ENCODE data around the gene PTPRJ.

Gene PTPRJ

DNA sequence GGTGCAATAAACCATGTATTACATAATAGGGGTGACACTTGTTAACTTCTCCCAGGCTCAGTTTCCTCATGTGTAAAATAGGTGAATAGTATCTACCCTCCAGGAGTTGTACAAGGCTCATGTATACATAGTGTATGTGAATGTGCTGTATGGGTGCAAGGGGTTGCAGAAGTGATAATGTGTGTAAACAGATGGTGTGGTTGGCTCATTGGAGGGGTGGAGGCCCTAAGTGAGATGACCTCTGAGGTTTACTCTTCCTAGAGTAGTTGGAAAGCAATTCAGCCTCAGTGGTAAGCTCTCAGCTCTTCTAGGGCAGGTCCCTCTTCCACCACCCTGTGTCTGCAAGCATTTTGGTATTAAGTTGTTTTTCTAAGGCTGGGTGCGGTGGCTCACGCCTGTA lies 102.4 kb downstream of the PTPRJ start:
- TF ChIP-seq ZNF274 (IDR thresholded peaks at IDR 0.05; ENCODE audit: low read depth, low read length): no peak
- H3K4me3 ChIP-seq (ENCODE audit: low read length): no peak overlapping the region

DNA sequence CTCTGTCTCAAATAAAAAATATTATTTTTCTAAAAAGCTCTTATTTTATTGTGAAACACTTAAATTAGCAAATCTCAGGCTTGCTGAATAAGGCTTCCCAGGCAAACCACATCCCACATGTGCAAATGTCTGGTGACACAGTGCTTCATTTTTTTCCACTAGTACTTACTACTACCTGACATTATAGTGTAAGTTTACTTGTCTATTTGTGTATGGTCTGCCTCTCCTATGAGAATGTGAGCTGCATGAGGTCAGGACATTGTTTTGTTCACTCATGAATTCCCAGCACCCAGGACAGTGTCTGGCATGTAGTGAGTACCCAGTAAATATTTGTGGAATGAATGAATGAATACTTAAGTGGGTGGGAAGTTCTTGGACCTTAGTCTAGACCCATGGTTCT lies 103.1 kb downstream of the PTPRJ start:
- no peak for TF ChIP-seq ZNF274 (IDR thresholded peaks at IDR 0.05; ENCODE audit: low read depth, low read length)
- H3K4me3 ChIP-seq (ENCODE audit: low read length): no peak overlapping the region

DNA sequence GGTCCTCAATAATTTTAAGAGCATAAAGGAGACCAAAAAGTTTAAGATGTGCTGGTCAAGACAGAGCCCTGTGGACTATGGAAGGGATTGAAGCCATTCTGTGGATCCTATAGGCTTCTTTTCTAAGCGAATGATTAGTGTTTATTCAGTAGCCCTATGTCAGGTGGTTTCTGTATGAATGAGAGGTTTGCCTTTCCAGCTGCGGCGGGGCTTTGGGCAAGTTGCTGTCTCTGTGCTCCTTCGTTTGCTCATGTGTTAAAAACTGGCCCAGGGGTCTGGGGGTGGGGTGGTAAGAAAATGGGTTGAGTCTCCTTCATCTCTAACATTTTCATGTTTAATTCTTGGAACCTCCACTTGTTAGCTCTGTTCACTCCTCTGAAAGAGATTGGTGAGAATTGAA lies 105.3 kb downstream of the PTPRJ start:
- no peak for TF ChIP-seq ZNF274 (IDR thresholded peaks at IDR 0.05; ENCODE audit: low read depth, low read length)
- H3K4me3 ChIP-seq (ENCODE audit: low read length): no peak overlapping the region

DNA sequence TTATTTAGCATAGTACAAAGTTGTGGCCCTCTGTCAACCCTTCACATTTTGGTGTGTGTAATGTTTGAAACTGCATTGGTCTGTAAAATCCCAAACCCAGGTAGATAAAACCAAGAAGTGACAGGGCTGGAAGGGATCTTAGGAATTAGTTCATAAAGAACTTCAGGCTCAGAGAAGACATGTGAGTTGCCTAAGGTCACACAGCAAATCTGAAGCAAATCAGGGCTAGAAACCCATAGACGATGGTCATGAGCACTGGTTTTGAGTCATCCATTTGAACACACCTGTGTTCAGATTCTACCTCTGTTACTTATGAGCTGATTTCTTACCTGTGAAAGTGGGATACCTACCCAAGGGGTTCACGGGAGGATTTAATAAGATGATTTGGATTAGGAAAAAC lies 107.1 kb downstream of the PTPRJ start:
- no peak for TF ChIP-seq ZNF274 (IDR thresholded peaks at IDR 0.05; ENCODE audit: low read depth, low read length)
- H3K4me3 ChIP-seq (ENCODE audit: low read length): no peak overlapping the region

DNA sequence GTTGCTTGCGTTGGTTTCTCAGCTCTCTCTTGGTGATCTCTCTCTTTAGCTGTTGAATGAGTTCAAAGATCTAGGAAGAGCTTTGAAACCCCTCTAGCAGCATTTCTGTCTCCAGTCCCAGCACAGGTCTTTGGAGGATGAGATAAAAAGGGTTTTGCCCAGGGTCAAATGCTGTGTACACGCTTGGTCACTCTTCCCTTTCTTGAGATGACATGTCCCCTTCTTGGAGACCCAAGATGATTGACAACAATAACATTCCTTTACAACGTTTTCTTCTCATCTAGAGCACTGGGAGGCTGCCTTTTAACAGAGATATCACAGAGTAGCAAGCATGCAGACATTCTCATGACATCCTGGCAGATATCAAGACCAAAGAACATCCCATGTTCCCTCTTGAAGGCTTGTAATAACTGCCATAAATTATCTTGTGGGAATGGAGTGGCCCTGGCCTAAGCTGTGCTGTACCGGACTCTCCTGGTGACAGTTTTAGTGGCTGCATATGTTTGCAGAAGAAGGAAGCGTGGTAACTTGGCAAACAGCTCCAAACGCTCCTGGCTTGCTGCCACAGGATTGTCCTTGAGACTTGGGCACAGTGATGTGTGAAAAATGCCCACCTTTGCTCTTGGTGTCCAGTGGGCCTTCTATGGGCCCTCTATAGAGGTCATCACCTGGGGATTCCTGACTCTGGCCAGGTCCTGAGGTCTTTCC lies 107.8 kb downstream of the PTPRJ start:
- no peak overlapping the region for H3K4me3 ChIP-seq (ENCODE audit: low read length)
- no peak for TF ChIP-seq ZNF274 (IDR thresholded peaks at IDR 0.05; ENCODE audit: low read depth, low read length)

DNA sequence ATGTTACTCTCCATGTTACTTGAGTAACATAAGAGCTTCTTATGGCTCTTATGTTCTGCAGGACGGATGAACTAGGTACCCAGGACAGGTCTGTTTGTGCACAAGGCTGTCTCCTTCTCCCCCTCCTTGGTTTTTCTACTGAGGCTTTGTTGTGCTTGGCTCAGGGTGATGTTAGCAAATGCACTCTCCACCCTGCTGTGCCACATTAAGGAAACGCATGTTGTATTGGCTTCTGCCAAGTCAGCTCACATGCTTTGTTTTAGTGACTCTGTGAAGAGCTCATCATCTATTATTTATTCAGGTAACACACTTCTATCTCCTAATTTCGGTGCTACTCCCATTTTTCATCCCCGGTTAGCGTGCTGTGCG lies 108.3 kb downstream of the PTPRJ start:
- TF ChIP-seq ZNF274 (IDR thresholded peaks at IDR 0.05; ENCODE audit: low read depth, low read length): no peak
- no peak overlapping the region for H3K4me3 ChIP-seq (ENCODE audit: low read length)

DNA sequence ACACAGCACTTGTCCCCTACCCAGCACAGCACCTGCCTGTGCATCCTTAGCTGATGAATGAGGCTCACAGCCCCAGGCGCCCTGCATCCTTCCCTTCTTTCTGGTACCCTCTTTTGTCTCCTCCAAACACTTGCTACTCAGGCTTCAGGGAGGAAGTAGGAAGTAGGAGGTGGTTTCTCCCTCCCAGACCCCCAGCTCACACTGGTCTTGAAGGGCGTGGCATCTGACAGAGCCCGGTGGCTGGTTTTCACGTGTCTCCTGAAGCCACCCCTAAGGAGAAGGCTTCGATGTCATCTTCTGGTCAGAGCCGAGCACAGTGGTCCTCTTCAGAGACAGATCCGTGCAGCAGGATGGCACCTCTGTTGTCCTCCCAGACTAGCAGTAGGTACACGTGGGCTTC lies 109.8 kb downstream of the PTPRJ start:
- TF ChIP-seq ZNF274 (IDR thresholded peaks at IDR 0.05; ENCODE audit: low read depth, low read length): no peak
- H3K4me3 ChIP-seq (ENCODE audit: low read length): no peak overlapping the region

DNA sequence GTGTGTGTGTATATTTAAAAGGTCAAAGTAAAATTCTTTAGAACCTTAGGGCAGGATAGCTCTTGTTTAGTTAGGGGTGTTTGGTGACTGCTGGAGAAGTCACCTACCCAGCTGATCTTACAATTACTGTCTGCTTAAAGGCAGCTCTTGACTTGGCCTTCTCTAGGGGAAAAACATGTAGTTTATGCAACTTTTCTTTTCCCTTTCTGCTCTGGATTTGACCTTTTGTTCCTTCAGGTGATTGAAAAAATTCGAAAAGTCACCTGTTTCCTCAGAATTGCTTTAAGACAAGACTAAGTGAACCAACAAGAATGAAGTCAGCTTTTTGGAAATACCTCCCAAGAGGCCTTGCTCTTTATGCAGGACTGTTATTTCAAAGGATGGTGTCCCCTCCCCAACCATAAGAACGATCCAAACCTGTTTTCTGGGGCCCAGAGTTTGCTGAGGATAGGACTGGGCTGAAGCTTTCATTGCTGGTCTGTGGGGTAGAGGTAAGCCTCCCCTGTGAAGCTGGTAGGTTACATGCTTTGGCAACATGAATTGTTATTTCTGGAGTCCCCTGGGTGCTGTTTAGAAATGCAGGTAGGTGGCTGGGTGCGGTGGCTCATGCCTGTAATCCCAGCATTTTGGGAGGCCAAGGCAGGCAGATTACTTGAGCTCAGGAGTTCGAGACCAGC lies 111.2 kb downstream of the PTPRJ start:
- no peak for TF ChIP-seq ZNF274 (IDR thresholded peaks at IDR 0.05; ENCODE audit: low read depth, low read length)
- H3K4me3 ChIP-seq (ENCODE audit: low read length): no peak overlapping the region

DNA sequence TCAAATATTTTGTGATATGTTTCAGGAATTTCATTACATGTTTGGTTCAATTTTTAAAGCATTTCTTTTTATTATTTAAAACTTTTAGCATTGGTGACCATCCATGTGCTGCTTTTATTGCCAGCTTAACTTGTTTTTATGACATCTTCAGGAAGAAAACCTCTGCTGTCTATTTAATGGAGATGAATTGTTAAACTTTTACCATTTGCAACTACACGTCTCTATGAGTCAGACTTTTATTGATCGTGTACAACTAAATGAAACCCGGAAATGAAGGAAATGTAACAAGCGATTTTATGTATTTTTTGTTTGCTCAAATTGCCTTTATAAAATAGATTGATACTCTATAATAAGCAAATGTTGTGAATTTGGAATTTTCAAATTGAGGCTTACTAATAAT lies 113.0 kb downstream of the PTPRJ start:
- TF ChIP-seq ZNF274 (IDR thresholded peaks at IDR 0.05; ENCODE audit: low read depth, low read length): no peak
- H3K4me3 ChIP-seq (ENCODE audit: low read length): no peak overlapping the region

DNA sequence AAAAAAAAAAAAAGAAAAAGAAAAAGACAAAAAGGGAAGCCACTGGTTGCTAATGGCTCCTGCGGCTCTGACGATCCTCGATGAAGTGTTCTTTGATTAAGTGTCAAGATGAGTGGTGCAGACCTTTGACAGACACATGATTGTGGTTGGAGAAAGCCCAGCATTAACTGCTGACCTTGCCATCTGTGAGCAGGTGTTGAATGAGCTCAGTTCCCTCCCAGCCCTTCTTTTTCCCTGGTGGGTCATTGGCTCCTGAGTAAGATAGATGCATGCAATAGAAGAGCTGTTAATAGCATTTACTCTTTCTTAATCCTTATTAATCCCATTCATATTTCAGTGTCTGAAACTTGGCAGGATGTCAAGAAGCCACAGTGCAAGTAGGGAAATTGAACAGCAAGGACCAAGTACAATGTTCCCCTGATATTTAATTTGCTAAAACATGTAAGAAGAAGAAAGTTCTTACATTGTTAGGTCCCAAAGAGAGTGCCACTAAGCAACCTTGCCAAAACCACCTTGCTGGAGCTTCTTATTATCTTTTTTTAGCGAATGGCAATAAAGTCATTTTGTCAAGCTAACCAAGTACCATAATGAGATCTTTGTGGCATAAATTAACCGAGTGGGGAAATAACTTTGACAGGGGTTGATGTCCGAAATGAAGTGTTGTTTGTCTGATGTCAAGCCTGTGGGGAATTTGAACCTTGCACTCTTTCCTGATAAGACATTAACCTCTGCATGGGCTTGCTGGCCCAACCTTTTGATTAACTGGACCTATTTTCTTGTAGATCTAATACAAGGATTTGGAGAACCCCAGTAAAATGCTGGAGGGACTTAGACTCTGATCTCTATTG lies 113.7 kb downstream of the PTPRJ start:
- no peak for TF ChIP-seq ZNF274 (IDR thresholded peaks at IDR 0.05; ENCODE audit: low read depth, low read length)
- H3K4me3 ChIP-seq (ENCODE audit: low read length): no peak overlapping the region

DNA sequence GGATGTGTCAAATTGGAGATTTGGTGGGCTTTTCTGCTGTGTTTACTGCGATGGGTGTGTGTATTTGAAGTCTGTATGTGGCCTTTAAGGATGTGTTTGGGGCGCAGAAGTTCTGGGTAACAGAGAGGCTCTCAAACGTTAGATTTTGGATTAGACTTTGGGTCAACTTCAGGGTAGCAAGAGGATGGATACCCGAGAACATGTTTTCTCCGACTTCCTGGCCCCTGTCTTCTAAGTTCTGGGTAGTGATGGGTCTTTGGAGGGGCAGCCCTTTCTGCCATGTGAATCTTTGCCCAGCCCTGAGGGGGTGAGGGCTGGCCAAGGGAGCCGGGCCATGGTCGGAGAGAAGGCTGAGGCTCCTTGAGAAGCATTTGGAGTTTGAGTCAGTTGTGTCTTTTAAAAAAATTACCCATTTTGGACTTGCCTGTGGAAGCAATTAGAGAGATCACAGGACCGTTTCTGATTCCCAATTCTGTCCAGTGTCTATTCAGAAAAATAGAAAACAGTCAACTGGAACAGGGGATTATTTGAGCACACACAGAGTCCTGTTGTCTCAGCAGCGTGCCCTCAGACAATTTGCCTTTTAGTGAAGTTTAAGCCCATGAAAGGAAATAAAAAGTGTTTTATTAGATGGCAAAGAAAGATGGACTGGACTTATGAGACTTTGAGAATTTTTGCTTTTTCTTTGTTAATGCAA lies 114.4 kb downstream of the PTPRJ start:
- no peak overlapping the region for H3K4me3 ChIP-seq (ENCODE audit: low read length)

DNA sequence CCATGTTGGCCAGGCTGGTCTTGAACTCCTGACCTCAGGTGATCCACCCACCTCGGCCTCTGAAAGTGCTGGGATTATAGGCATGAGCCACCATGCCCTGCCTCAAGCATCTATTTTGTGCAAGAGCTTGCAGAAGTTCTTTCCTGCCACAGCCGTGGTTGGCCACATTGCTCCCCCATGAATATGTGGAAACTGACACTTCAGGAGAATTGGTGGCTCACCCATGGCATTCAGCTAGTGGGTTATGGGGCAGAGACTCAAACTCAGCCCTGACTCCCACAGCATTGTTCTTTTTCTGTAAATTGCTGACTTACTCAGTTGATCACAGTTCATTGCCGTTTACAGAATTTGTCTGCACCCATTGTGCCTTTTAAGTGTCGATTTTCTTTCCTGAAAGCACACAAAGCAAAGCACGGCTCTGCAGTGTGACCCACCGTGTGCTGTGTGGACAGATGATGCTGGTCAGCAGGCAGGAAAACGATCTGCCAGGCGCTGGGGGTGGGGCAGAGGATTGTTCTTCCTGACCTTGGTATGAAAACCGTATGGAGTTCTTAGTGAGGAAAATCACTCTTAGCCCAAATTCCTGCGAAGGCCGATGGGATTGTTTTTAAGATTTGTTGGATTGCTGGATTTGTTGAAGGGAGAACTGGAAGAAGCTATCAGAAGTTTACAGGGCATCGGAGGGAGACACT lies 115.6 kb downstream of the PTPRJ start:
- TF ChIP-seq ZNF274 (IDR thresholded peaks at IDR 0.05; ENCODE audit: low read depth, low read length): no peak

More for the DNA sequence above, 114.4 kb downstream of the PTPRJ start:
- no peak for TF ChIP-seq ZNF274 (IDR thresholded peaks at IDR 0.05; ENCODE audit: low read depth, low read length)

DNA sequence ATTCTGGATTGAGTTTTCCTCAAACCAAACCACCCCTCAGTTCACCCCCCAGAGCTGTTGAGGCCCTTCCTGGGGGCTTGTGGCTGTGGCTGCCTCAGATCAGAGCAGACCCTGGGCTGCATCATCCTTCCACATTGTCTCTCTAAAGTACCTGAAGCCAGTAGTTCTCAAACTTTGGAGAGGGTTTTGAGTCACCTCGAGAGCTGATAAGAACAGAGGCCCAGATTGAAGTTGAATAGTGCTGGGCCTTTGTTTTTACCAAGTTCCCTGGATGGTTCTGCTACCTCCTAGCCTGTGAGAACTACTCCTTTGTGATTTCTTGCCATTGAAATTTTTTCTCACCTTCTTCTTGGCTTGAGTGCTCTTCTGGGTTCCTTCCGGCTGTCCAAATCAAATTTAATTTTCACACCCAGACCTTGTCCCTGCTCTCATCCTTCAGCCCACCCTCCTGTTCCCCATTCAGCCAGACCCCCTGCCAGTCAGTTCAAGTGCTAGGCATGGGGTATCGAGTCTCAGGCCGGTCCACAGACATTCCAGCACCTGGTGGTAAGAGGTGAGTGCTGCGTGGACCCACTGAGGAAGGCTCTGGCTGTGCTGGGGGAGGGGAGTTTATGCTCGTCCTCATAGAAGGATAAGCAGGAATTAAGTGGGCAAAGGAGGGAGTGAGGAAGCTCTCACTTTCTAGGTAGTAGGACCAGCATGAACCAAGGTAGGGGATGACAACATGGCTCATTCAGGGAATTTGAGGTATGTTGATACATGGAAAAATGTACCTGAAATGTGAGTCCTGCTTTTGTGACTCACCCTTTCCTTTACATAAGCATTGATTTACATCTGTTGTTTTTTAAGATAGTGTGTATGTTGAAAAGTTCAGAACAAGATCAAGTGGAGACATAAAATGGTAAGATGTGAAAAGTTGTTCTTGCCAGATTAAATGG lies 116.5 kb downstream of the PTPRJ start:
- H3K4me3 ChIP-seq (ENCODE audit: low read length): no peak overlapping the region
- no peak for TF ChIP-seq ZNF274 (IDR thresholded peaks at IDR 0.05; ENCODE audit: low read depth, low read length)

More for the DNA sequence above, 115.6 kb downstream of the PTPRJ start:
- no peak overlapping the region for H3K4me3 ChIP-seq (ENCODE audit: low read length)
